Activated T-helper 1 cell treated with anti-CD3 and anti-CD28 coated beads, Interleukin-2, amount 50 U/mL, for 16 hours (primary cell): ENCODE data around the gene SLC6A6.
"Not testable (repeated sequence)": the region's sequence is repeated elsewhere in the genome, so short reads cannot be mapped to it uniquely, and the experiment has no call there.

Source experiments
- DNase-seq, 2 donors: peaks; one replicate each; pipeline ENCODE4 v3.0.0-alpha.2; 2020; ENCODE audit warnings: low read depth in 1 of 2, low spot score in 1 of 2

Gene SLC6A6

DNA sequence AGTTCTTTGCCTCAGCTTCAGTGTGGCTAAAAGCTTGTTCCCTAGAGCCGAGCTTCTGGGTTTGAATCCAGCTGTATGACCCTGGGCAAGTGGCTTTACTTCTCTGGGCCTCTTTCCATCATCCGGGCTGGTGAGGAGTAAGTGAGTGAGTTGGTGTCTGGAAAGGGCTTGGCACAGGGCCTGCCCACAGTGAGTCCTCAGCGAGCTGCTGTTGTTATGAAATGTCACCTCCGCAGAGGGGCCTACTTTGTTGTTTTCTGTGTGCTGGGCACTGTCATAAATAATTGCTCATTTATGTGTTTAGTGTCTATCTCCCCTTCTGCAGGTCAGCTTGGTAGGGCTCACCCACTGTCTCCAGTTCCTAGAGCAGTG is 31.7 kb downstream of the SLC6A6 start:
- DNase-seq = no peak

- no peak for DNase-seq
Observed at GRCh38 chr3:14434498-14435151, 32.2 kb downstream of the SLC6A6 start.

- no peak for DNase-seq
Observed at GRCh38 chr3:14435175-14436014, 33.0 kb downstream of the SLC6A6 start.

DNA sequence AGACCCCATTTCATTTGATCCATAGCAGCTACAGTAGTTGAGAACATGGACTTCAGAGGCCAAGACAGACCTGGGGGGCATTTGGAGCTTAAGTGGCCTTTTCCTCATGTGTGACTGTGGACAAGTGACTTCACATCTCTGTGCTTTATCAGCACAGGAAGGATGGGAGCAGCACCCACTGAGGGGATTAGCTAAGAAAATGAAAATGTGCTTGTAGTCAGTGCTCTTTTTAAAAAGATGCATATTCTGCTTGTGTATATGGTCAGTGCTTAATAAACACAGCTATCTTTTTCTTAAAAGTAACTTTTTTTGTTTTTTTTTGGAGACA is 34.5 kb downstream of the SLC6A6 start:
- DNase-seq = no peak

DNA sequence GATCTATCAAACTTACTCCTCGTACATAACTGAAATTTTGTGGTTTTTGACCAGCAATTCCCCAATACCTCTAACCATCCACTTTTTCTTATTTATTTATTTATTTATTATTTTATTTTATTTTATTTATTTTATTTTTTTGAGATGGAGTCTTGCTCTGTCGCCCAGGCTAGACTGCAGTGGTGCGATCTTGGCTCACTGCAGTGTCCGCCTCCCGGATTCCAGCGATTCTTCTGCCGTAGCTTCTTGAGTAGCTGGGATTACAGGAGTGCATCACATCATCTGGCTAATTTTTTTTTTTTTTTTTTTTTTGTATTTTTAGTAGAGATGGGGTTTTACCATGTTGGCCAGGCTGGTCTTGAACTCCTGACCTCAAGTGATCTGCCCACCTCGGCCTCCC is 35.3 kb downstream of the SLC6A6 start:
- DNase-seq = not testable (repeated sequence)

GRCh38 chr3:14438262-14438661 is 35.9 kb downstream of the SLC6A6 start:
- DNase-seq = no peak

- no peak for DNase-seq
Observed at GRCh38 chr3:14438929-14439328, 36.5 kb downstream of the SLC6A6 start.

DNA sequence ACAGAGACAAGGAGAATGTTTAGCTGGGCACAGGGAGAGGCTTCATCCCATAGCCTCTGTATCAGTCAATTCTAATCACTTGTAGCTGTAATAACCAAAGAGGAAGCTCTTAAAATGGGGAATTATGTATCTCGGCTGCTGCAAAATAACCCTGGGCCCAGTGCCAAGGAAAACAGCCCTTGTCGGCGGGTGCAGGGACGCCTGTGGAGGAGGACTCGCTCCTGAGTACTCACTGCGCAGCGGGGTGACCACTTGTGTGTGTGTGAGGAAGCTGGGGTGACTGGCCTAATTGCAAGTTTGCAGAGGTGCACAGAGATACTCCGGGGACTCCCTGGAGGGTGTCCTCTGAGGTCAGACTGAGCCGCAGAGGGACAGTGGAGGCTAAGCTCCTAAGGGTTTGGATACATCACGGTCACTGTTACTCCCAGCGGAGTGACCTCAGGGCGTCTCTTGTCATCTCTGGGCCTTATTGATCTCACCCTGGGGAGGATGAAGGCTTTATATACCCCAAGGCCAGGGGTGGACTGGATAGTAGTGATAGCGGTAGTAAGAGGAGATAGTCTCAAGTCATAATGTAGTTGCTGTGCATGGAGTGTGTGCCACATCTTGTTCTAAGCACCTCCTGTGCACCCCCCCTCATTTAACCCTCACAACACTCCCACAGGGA is 37.2 kb downstream of the SLC6A6 start:
- DNase-seq = no peak

DNA sequence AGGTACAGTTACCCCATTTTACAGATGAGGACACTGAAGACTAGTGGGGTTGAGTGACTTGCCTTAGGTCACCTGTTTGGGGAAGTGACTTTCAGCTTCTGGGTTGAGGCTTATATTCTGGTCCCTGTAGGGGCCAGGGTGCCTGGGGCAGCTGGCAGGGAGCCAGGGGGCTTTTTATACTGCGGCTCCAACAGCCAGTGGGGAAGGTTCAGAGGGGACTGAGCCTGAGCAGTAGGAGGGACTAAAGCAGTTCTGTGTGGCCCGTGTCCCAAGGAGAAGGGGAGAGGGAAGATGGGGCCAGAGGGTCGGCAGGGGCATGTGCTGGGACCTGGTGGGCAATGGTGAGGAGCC is 37.7 kb downstream of the SLC6A6 start:
- DNase-seq = no peak

DNA sequence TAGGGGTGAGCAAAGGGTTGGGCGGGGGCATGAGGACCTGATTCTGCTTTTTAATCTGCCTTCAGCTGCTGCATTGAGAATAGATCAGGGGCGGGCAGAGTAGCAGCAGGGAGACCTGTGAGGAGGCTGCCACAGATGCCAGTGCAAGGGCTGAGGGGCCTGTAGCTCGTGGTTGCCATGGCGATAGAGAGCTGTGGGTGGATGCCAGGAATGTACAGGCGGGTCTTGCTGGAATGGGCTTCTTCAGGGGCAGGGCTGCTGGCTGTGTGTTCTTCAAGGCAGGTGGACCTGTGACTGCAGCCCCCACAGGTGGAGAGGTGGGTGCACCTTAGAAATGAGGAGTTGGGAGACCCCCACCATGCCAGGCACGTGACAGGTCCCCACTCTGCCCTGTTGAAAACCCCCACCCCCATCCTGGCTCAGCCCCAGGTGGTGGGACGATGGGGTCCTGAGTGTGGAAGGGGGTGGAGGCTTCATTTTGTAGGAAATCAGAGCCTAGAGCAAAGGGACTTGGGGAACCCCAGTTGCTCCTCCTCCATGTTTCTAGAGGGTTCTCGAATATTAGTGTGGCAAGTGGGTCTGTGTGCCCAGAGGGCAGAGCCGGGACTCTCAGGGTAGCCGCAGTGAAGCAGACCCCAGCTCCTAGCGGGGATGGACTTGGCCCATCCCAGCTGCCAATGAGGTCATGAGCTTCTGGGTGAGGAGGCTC is 38.3 kb downstream of the SLC6A6 start:
- DNase-seq = no peak

DNA sequence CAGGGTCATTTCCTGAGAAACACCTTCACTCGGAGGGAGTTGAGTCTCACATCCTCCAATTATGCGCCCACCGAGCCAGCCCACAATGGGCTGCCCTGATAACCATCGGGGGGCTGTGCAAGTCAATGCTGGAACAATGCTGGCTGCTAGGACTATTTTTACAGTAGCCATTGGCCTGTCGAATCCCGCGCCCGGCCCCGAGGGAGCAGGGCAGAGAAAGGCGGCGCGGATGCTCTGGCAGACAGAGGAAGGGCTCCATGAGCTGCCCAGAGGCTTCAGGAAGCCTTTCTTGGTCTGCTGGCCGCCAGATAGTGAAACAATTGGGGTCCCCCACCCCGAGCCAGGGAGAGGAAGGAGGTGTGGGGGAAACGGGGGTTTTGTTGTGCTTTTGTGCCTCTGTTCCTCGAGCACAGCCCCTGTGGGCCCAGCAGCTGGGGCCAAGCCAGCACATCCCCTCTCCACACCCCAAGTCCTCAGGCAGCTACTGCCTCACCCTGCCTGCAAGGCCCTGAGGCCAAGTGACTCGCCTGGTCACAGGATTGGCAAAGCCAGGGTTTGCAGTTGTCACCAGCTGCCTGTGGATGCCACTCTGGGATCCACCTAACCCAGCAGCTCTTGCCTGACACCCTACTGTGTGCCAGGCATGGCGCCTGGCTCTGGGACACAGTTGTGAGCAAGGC is 39.0 kb downstream of the SLC6A6 start:
- DNase-seq = no peak

- no peak for DNase-seq
Observed at GRCh38 chr3:14441920-14442300, 39.5 kb downstream of the SLC6A6 start.

DNA sequence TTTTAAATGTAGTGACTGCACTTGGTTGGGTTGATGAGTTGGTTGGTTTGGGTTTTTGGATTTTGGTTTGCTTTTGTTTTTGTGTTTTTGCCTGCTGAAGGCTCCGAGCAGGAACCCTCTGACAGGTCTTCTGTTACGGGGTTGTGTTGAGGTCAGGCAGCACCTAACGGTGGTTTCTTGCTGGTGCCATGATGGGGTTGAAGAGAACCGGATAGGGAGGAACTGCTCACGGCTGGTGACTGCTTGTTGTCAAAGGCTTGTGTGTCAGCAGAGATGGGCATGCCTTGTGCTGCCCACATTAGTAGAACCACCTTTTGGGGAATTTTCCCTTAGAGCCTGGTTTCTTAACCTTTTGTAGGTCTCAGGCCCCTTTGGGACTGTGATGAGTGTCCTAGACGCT is 42.0 kb downstream of the SLC6A6 start:
- no peak for DNase-seq

- DNase-seq = no peak
Observed at GRCh38 chr3:14445773-14446172, 43.4 kb downstream of the SLC6A6 start.

DNA sequence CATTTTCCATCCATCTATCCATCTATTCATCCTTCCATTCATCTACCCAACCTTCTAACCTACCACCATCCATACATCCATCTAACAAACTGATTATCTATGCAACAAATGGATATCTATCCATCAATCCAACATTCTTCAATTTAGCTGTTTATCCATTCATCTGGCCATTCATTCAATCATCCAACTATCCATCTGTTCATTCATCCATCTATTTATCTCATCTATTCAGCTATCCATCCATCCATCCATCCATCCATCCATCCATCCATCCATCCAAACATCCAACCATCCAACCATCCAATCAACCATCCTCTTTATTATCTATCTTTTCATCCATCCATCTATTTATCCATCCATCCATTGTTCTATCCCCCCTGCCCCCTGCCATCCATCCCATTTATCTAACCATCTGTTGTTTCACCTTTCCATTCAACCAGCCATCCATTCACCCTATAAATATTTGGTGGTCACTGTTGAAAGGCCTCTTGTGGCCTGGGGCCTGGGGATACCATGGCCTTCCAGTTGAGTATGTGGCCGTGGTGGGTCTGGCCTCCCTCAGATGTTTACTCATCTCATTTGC is 44.7 kb downstream of the SLC6A6 start:
- no peak for DNase-seq

DNA sequence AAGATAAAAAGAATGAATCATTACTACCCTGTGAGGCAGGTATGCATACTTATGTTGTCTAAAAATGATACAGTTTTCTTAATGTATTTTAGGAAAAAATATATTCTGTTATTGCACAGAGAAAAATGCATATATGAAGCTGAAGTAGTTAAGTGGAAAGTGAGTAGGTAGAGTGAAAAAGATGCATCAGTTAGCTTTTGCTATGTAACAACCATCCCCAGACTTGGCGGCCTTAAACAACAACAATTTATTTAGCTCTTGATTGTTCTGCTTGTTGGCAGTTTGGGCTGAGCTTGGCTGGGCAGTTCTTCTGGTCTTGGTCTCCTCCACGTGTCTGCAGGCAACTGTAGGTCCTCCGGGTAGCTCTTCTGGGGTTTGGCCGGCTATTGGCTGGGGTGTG is 45.7 kb downstream of the SLC6A6 start:
- no peak for DNase-seq

GRCh38 chr3:14448756-14449727 is 46.6 kb downstream of the SLC6A6 start:
- DNase-seq = no peak

DNA sequence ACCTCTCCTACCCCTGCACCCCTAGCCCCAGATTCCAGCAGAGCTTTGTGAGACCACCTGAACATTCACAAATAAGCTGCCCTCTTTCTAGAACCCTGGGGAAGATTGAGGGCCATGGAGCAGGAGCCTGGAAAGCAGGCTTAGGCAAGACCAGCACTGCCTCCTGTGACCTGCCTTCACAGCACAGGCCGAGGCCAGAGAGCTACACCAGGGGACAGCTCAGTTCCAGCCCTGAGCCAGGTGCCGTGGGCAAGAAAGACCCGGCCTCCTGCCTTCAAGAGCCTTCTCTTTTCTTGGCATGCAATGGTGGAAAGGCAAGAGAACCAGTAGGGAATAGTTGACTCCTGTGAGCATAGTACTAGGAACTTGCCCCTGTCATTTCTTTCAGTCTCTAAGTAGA is 48.1 kb downstream of the SLC6A6 start:
- DNase-seq = no peak

- DNase-seq = no peak
Observed at GRCh38 chr3:14450922-14451606, 48.7 kb downstream of the SLC6A6 start.
